HL-60 (cell line): ENCODE data around the gene FOXO3.

Source experiments
- DNase-seq, 2 experiments: peaks; one replicate each; pipeline ENCODE4 v3.0.0-alpha.2; 2010 to 2020; ENCODE audit warnings: low read depth in 1 of 2, low spot score in 1 of 2
- H3K27ac ChIP-seq: fragments of 250-450 bp; sonication (Bioruptor Pico); replicated peaks from 2 replicates; pipeline ENCODE4 v1.5.1; 2020; ENCODE audit warnings: mild to moderate bottlenecking, moderate library complexity
- H3K27me3 ChIP-seq: fragments of 250-450 bp; sonication (Bioruptor Pico); 2 replicates; pipeline ENCODE4 v1.5.1; 2021; ENCODE audit warnings: mild to moderate bottlenecking, moderate library complexity; ENCODE audit not compliant: insufficient read depth, poor library complexity, severe bottlenecking
- H3K4me3 ChIP-seq: replicated peaks from 2 replicates; pipeline ENCODE4 v1.5.1; 2011; ENCODE audit warnings: mild to moderate bottlenecking, control low read depth, low read length; ENCODE audit not compliant: insufficient read depth
- GABPA ChIP-seq: IDR thresholded peaks from 2 replicates; pipeline ENCODE4 v1.6.1; 2012; ENCODE audit warnings: low read depth
- POLR2AphosphoS5 ChIP-seq: IDR thresholded peaks from 2 replicates; pipeline ENCODE4 v1.6.1; 2012; ENCODE audit warnings: low read depth
- SPI1 ChIP-seq: IDR thresholded peaks from 2 replicates; pipeline ENCODE4 v1.6.1; 2012; ENCODE audit warnings: low read depth, mild to moderate bottlenecking, borderline replicate concordance
- TF ChIP-seq, protein P1 (sequence below): IDR thresholded peaks from 2 replicates; pipeline ENCODE4 v1.6.1; 2012; ENCODE audit warnings: low read depth; ENCODE audit not compliant: insufficient replicate concordance
- TF ChIP-seq, protein P2 (sequence below): IDR thresholded peaks from one replicate; pipeline ENCODE4 v1.5.1; 2011; ENCODE audit warnings: low read length, control low read depth, inconsistent platforms; ENCODE audit not compliant: insufficient read depth

Gene FOXO3

GRCh38 chr6:108711071-108711470 is 150.4 kb downstream of the FOXO3 start:
- H3K27ac ChIP-seq, result no peak overlapping the region
- no peak for DNase-seq
- H3K4me3 ChIP-seq, result no peak overlapping the region
- no peaks in the 10 kb centered on the region for H3K27me3 ChIP-seq
- TF ChIP-seq, protein P1, sequence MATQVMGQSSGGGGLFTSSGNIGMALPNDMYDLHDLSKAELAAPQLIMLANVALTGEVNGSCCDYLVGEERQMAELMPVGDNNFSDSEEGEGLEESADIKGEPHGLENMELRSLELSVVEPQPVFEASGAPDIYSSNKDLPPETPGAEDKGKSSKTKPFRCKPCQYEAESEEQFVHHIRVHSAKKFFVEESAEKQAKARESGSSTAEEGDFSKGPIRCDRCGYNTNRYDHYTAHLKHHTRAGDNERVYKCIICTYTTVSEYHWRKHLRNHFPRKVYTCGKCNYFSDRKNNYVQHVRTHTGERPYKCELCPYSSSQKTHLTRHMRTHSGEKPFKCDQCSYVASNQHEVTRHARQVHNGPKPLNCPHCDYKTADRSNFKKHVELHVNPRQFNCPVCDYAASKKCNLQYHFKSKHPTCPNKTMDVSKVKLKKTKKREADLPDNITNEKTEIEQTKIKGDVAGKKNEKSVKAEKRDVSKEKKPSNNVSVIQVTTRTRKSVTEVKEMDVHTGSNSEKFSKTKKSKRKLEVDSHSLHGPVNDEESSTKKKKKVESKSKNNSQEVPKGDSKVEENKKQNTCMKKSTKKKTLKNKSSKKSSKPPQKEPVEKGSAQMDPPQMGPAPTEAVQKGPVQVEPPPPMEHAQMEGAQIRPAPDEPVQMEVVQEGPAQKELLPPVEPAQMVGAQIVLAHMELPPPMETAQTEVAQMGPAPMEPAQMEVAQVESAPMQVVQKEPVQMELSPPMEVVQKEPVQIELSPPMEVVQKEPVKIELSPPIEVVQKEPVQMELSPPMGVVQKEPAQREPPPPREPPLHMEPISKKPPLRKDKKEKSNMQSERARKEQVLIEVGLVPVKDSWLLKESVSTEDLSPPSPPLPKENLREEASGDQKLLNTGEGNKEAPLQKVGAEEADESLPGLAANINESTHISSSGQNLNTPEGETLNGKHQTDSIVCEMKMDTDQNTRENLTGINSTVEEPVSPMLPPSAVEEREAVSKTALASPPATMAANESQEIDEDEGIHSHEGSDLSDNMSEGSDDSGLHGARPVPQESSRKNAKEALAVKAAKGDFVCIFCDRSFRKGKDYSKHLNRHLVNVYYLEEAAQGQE, result no peak
- no peak for TF ChIP-seq SPI1
- no peak for TF ChIP-seq POLR2AphosphoS5
- TF ChIP-seq, protein P2, sequence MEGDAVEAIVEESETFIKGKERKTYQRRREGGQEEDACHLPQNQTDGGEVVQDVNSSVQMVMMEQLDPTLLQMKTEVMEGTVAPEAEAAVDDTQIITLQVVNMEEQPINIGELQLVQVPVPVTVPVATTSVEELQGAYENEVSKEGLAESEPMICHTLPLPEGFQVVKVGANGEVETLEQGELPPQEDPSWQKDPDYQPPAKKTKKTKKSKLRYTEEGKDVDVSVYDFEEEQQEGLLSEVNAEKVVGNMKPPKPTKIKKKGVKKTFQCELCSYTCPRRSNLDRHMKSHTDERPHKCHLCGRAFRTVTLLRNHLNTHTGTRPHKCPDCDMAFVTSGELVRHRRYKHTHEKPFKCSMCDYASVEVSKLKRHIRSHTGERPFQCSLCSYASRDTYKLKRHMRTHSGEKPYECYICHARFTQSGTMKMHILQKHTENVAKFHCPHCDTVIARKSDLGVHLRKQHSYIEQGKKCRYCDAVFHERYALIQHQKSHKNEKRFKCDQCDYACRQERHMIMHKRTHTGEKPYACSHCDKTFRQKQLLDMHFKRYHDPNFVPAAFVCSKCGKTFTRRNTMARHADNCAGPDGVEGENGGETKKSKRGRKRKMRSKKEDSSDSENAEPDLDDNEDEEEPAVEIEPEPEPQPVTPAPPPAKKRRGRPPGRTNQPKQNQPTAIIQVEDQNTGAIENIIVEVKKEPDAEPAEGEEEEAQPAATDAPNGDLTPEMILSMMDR, result no peak
- no peak for TF ChIP-seq GABPA

GRCh38 chr6:108711826-108712225 is 151.1 kb downstream of the FOXO3 start:
- Histone ChIP-seq H3K27me3 (no peaks in the 10 kb centered on the region), H3K4me3 (no peak overlapping the region), H3K27ac (no peak overlapping the region)
- DNase-seq, result no peak
- TF ChIP-seq SPI1 (no peak), POLR2AphosphoS5 (no peak), GABPA (no peak)
- TF ChIP-seq, protein P2, result no peak
- TF ChIP-seq, protein P1, result no peak

DNA sequence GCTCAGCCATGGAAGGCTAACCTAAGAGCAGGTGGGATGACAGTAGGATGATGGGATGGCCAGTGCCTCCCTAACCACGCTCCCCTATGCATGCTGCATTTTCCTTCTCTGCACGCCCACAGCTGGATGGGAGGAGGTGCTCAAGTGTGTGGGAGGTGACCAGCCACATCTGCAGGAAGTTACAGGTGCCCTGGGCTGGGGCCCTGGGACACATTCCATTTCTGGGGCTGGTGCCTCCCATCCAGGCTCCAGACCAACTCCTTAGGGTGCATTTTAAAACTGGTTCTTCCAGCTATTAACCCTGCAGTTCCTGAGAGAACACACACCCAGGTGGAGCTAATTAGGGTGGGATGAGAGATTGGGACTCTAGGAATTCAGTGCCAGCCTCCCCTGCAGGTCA is 152.2 kb downstream of the FOXO3 start:
- TF ChIP-seq POLR2AphosphoS5 (peak; percentile 87), GABPA (no peak)
- peak in 1 of 2 experiments; percentile 29 for DNase-seq
- H3K4me3 ChIP-seq, result no peak overlapping the region
- no peak overlapping the region; the same call in 1 of the 2 replicates for H3K27ac ChIP-seq
- no peaks in the 10 kb centered on the region for H3K27me3 ChIP-seq

DNA sequence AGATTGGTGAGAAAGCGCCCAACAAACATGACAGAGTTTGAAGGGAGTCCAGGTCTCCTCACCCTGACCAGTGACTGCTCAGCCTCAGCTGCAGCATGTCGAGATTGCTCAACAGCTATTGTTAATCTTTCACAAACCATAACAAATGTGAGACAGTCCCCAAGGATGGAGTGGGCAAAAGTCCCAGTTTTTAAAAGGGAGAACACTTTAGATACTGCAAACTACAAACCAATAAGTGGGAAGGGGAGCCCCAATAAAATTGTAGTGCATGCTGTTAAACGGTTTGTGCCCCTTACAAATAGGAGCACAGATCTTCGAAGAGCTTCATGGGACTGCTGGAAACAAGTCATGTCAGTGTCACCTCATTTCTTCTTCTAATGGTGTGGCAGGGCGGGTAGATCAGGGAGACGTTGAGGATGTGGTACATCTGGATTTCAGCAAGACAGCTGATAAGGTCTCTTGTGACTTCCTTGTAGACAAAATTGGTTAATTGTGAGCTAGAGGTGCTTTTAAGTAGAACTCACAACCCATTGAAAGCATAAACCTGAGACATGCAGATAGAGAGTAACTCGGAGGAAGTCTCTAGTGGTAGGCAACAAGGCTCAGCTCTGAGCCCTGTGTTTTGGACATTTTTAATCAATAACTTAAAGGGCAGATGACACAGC is 153.5 kb downstream of the FOXO3 start:
- H3K27me3 ChIP-seq, result no peaks in the 10 kb centered on the region
- DNase-seq, result peak in 1 of 2 experiments; percentile 70
- H3K4me3 ChIP-seq, result no peak overlapping the region
- peak overlapping the region; percentile 34 for H3K27ac ChIP-seq
- peak; percentile 40; the same call in 1 of the 2 replicates for TF ChIP-seq POLR2AphosphoS5
- TF ChIP-seq, protein P2, result no peak
